ENCODE results near the gene CISTR.
A peak's percentile ranks its signal among the peaks of the same experiment; 100 is the strongest.

CISTR gene

DNA sequence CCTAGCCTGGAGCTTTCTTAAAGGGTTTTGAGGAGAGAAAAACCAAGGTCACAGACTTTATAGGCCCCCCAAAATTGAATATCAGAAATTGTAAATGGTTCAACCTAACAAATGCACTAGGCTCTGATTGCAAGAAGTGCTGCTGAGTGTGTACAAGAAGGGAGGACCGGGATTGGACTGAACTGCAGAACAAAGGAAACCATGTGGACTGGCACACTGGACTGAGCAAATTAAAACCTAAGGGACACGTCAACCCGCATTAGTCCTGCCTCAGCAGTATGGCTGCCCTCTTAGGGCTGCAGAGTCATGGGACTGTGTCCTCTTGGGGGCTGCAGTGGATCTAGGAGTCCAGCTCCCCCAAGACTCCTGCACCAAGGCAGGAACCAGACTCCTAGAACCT lies 842 bp upstream of the CISTR start:
- no peaks in the 10 kb centered on the region for H3K9me3 ChIP-seq
- TF ChIP-seq, protein P1, sequence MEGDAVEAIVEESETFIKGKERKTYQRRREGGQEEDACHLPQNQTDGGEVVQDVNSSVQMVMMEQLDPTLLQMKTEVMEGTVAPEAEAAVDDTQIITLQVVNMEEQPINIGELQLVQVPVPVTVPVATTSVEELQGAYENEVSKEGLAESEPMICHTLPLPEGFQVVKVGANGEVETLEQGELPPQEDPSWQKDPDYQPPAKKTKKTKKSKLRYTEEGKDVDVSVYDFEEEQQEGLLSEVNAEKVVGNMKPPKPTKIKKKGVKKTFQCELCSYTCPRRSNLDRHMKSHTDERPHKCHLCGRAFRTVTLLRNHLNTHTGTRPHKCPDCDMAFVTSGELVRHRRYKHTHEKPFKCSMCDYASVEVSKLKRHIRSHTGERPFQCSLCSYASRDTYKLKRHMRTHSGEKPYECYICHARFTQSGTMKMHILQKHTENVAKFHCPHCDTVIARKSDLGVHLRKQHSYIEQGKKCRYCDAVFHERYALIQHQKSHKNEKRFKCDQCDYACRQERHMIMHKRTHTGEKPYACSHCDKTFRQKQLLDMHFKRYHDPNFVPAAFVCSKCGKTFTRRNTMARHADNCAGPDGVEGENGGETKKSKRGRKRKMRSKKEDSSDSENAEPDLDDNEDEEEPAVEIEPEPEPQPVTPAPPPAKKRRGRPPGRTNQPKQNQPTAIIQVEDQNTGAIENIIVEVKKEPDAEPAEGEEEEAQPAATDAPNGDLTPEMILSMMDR (IDR thresholded peaks at IDR 0.05) = no peak
- H3K27me3 ChIP-seq = peaks cover 0 to 56% of the 10 kb centered on the region in 2 donors
- H3K27ac ChIP-seq = no peak overlapping the region
- intact Hi-C loops (cut with DNase I; ENCODE audit: low total_unique reads) = no loop called here
- no peak overlapping the region for H3K4me3 ChIP-seq
- DNase-seq = no peak
- peaks cover 0 to 27% (median 17%) of the 10 kb centered on the region in 4 donors for H3K4me1 ChIP-seq
- no peaks in the 10 kb centered on the region for H3K36me3 ChIP-seq

DNA sequence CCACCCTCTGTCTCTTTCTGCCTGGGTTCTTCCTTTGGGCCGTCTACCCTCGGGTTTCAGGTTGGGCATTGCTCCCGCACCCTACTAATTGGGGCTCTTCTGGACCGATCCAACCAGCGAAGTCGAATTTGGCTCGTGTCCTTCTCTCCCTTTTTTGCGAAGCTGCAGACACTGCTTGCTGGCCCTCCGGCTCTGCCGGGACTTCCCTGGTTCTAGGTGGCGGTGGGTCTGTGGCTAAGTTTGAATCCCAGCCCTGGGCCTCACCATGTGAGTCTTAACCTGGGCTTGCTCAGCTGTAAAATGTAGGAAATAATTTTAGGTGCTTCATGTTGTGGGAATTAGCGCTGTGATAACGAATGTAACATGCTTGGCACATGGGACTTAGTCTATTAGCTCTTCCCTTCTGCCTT lies 418 bp upstream of the CISTR start:
- H3K4me3 ChIP-seq = peak overlapping the region; percentile 50 to 61
- TF ChIP-seq, protein P1 (IDR thresholded peaks at IDR 0.05) = no peak
- no peaks in the 10 kb centered on the region for H3K9me3 ChIP-seq
- H3K27me3 ChIP-seq = peaks cover 0 to 57% of the 10 kb centered on the region in 2 donors
- intact Hi-C loops (cut with DNase I; ENCODE audit: low total_unique reads) = no loop called here
- H3K27ac ChIP-seq = no peak overlapping the region
- no peaks in the 10 kb centered on the region for H3K36me3 ChIP-seq
- DNase-seq = peak in 1 of 2 donors; percentile 62
- H3K4me1 ChIP-seq = peaks cover 0 to 26% (median 17%) of the 10 kb centered on the region in 4 donors

DNA sequence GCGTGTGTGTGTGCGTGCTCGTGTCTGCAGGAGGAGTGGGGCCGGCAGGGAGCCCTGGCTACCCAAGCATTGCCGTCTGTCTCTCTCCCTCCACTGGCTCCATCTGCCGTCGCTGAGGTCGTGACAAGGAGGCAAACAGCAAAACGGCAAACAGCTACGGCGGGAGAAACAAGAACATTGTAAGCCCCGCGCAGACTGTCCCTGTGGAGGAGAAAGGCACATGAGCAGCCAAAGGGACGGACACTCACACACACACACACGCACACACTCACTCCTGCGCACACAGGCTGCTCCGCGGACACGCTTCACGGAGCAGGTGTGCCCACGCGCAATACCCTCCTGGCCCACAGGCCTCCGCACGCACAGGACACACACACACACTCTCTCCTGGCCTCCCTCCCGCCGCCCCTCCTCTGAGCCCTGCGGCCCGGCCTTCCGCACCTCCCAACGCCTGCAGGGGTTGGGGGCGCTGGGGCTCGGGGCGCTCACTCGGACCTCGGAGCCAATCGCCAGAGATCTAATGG lies 905 bp downstream of the CISTR start:
- Histone ChIP-seq H3K4me1 (peaks cover 0 to 22% (median 17%) of the 10 kb centered on the region in 4 donors), H3K36me3 (no peaks in the 10 kb centered on the region), H3K4me3 (peak overlapping the region; percentile 50 to 61), H3K9me3 (no peaks in the 10 kb centered on the region), H3K27me3 (peaks cover 0 to 51% of the 10 kb centered on the region in 2 donors), H3K27ac (no peak overlapping the region)
- intact Hi-C loops (cut with DNase I; ENCODE audit: low total_unique reads) = no loop called here
- TF ChIP-seq, protein P1 (IDR thresholded peaks at IDR 0.05) = no peak
- DNase-seq = peak in 1 of 2 donors; percentile 66

DNA sequence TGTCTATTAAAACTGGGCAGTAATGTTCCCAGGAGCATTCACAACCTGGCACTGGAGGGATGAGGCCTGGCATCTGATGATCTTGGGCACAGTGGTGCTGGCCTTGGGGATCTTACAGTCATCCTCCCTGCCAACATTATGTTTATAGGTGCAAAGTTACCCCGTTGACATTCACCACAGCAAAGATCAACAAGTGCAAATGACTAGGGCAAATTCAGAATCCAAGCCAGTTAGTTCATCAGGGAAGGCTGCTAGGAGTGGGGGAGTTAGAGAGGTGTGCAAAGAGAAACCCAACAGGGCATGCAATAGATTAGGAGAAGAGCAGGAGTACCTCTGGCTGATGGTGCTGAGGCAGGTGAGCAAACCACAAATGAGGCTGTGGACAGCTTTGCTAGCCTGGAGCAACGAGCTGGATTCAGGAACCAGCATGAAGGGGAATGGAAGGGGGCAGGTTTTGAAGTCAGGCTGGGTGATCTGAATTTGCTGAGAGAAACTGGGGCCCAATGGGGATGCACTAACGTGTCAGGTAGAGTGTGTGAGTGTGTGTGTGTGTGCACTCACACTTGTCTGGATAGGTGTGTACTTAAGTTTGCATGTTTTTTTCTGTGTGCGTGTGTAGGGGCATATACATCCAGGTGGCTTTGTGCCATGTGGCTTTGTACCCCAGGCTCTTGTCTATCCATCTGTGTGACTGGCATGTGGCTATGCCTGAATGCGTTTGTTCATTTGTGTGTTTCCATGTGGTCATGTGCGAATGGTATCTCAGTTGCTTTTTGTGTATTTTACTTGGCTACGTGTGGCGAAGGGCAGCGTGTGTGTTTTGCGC lies 1.6 kb downstream of the CISTR start:
- Histone ChIP-seq H3K4me1 (peaks cover 0 to 22% (median 17%) of the 10 kb centered on the region in 4 donors), H3K4me3 (peak overlapping the region in 1 of 2 donors; percentile 61), H3K9me3 (no peaks in the 10 kb centered on the region), H3K27ac (no peak overlapping the region), H3K27me3 (peaks cover 0 to 46% of the 10 kb centered on the region in 2 donors), H3K36me3 (no peaks in the 10 kb centered on the region)
- intact Hi-C loops (cut with DNase I; ENCODE audit: low total_unique reads) = loop anchor here (5.0 kb wide), 1 partner anchor 208 kb away; no protein-coding TSS in a partner anchor
- TF ChIP-seq, protein P1 (IDR thresholded peaks at IDR 0.05) = no peak
- no peak for DNase-seq

DNA sequence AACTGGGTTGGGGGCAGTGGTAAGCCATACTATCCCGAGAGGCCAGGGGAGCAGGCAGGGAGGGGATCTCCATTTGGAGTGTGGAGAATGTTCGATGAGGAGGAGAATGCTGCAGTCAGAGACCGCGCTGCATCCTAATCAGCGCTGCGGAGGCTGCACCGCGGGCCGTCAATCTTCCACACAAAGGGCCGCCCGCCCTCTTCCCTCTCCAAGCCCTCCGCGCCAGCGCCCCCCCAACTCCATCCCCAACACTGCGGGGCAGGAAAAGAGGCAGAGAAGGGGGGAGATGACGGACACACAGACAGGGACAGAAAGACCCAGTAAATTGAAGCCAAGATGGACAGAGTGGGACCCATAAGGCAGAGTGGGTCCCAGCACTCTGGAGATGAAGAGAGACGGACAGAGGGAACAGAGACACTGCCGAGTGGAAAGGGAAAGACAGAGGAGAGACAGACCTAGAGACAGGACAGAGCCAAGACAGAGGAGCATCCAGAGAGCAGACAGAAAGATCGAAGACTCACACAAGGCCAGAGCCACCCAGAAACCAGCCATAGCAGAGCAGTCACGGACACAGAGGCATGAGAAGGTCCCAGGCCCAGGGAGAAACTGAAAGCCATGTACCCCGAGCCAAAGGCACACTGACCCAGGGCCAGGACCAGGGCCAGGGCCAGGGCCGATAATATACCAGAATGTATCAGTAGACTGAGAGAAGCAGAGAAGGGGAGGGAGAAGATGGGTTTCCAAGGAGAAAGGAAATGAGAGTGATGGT lies 3.5 kb downstream of the CISTR start:
- H3K27ac ChIP-seq = no peak overlapping the region
- no peak overlapping the region for H3K4me3 ChIP-seq
- intact Hi-C loops (cut with DNase I; ENCODE audit: low total_unique reads) = loop anchor here (5.0 kb wide), 1 partner anchor 206 kb away; no protein-coding TSS in a partner anchor
- no peaks in the 10 kb centered on the region for H3K9me3 ChIP-seq
- no peaks in the 10 kb centered on the region for H3K36me3 ChIP-seq
- peaks cover 0 to 48% of the 10 kb centered on the region in 2 donors for H3K27me3 ChIP-seq
- no peak for DNase-seq
- TF ChIP-seq, protein P1 (IDR thresholded peaks at IDR 0.05) = no peak
- H3K4me1 ChIP-seq = peaks cover 0 to 28% (median 17%) of the 10 kb centered on the region in 4 donors
